Activated CD8-positive, alpha-beta memory T cell treated with anti-CD3 and anti-CD28 coated beads for 4 hours (primary cell): Measurements from ENCODE around the gene GNB1.
A peak's percentile ranks its signal among the peaks of the same experiment; 100 is the strongest.

ENCODE experiments used
- DNase-seq, 2 donors: peaks; one replicate each; pipeline ENCODE4 v3.0.0-alpha.2; 2020; ENCODE audit warnings: low read depth in 2 of 2

GNB1 gene

DNA sequence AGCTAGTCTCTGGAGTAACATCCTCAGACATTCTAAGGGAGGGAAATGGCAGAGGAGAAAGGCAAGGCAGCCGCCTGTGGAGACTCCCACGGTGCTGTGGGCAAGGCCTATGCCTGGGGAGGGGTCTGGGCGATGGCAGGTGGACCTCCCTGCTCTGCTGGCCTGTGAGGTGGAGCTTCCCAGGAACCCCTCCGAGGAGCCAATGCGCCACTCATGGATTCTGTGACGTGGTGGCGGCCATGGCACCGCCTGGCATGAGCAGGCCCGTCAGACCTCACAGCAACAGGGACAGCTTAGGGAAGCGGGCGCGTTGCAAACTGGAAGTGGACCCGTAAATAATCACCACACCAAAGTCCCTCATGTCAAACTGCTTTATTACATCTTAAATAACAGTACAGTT is 106.0 kb downstream of the GNB1 start:
- DNase-seq = no peak

DNA sequence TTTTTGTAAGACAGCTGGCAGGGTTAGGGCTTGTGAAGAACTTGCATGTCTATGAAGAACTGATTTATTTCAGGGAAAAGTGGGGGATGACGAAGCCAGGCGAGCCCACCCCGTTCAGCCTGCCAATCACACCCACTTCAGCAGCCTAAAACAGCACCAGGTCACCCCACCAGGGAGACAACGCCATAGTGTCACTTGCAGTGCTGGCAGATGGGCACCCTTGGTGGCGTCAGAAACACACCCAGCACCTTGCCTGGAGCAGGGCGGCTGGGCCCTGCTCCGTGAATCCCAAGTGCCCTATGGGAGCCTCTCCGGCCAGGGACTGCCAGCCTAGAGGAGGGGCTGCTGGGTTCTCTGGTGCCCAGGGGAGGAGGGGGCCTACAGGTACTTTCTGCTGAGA is 107.6 kb downstream of the GNB1 start:
- no peak for DNase-seq

DNA sequence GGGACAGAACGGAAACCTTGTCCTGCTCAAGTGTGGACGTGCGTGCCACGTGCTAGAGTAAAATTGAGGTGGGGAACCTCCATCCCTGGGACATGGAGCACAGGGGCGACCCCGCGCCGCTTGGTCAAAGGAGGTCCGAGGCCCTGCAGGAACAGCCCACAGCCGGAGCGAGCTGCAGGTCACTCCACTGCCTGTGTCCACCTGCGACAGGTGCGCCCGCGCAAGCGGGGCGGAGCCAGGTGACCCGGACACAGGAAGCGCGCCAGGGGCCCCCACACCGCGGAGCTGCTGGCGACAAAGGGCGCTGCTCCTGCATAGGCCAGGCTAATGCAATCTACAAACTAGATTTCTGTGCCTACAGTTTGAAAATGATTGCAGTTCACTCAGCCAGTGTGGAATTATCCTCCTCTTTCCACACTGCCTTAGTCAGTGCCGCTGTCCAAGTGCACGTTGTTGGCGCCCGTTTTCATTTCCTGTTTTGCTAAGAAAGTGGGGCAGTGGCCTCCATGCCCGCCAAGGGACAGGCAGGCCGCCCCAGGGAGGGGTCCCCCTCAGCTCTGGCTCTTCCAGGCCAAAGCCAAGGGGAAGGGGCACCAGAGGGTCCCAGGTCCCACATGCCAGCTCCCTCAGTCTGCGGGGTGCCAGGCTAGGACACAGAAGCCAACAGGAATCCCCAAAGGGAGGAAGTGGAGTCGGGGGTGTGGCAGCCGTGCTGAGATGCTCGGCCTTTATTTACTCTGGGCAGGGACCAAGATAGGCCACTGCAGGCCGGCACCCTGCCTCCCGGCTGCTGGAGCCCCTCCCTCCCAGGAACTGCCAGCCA is 108.3 kb downstream of the GNB1 start:
- no peak for DNase-seq

DNA sequence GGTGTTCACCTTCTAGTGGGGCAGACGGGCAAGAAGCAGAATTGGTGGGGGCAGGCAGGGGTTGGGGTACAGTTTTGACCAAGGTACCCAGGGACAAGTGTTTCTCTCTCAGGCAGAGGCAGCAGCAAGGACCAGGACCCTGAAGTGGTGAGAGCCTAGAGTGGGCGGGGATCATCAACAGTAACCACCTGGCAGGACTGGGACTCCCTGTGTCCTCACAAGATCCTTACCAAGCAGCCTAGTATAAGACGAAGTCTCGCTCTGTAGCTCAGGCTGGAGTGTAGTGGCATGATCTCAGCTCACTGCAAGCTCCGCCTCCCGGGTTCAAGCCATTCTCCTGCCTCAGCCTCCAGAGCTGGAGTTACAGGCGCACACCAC is 109.4 kb downstream of the GNB1 start:
- DNase-seq = no peak

DNA sequence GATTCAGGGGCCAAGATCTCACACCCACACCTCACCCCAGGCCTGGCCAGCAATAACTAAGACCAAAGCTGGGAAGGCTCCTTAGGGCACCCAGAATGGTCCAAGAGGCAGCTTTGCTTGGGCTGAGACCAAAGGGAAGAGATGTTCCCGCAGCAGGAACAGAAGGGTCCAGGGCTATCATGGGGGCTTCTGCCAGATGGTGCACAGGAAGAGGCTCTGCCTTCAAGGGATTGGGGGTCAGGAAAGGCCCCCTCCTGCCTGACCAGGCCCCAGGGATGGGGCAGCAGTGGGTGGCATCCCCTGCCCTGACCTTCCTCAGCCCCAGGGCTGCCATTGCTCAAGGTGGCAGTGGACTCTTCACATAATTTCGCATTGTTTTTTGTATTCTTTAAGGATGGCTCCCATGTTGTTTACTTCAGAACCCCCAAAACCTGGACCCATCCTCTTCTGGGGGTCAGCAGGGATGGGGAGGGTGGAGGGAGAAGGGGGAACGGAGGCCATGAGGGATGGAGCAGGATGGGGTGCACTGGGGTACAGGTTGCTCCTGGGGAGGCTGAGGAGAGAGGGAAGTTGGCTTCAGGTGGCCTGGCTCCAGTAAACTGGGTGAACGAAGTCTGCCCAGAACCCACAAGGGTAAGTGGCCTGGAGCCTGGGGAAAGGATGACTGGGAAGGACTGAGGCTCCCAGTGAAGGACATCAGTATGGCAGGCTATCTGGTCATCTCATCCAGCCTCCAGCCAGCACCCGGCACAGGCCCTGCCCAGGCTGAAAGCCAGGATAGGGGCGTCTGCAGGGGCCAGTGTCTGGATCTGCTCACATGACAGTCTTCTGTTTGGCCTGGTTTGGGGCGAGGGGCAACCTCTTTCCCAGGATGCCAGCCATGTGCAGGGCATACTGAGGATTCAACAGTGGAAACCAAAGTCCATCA is 110.0 kb downstream of the GNB1 start:
- DNase-seq = no peak

DNA sequence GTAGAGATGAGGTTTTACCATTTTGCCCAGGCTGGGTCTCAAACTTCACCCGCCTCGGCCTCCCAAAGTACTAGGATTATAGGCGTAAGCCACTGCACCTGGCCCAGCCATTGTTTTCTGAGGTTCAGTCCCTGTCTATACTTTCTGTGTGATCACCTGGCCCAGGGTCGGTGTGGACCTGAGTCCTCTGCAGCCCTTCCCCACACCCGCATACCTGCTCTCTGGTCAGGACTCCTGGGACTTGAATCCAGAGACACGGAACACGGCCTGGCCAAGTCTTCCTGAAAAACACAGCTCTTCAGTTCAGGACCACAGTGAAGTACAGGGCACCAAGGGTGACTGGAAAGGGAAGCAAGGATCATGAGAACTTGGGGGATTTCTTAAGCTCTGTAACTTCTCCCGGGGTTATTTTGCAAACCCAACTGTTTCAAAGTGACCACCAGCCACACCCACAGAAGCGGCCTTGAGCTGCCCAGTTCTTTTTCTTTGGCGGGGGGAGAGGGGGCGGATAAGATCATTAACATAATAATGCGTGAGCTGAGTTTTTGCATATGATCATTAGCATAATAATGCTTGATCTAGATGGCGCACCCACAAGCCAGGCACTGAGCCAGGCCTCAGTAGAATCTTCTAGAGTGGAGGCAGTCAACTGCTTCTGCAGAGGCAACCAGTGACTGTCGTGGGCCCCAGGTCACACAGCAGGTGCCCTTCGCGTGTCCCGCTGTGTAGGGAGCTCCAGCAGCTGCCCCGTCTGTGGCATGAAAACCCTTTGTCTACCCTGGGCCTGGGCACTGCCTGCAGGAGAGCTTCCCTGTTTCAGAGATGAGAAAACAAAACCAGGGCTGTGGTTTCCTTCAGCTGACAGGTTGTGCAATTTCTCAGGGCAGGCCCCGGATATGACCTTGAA is 110.9 kb downstream of the GNB1 start:
- peak in 1 of 2 donors; percentile 33 for DNase-seq

DNA sequence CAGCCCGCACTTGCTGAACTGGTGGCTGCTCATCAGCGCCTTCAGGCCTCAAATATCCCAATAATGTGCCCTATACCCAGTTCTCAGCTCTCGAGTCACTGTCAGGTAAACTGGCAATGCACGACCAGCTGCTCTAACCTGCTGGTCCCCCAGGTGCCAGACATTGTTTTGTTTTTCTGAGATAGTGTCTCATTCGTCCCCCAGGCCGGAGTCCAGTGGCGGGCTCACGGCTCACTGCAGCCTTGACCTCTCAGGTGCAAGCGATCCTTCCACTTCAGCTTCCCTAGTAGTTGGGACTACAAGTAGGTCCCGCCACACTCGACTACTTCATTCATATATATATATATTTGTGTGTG is 111.6 kb downstream of the GNB1 start:
- no peak for DNase-seq

DNA sequence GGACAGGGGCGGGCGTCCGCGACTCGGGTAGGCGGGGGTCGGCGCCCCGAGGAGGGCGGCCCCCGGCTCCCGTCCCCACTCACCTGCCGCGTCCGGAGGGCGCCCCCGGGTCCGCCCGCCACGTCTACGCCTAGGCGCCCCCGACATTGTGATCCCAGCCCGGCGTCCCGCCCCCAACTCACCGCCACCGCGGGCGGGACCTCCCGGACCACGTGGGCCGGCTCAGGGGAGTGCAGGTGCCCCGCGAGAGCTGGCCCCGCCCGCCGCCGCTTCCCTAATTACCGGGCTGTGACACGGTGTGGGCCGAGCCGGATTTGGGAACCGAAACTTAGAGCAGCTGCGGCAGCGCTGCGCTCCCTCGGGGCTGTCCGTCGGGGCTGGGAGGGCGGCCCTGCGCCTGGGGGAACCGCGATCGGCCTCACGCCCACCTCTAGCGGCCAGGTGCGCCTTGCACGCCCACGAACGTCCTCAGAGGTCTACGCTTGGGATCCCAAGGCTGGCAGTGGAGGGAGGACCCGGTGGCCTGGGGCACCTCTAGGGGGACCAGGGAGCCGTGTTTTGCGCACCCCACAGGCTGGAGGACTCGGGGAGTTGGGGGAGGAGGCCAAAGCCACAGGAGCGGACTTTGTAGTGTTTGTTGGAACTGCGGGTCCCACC is 112.1 kb downstream of the GNB1 start:
- DNase-seq = peak; percentile 66 to 67

DNA sequence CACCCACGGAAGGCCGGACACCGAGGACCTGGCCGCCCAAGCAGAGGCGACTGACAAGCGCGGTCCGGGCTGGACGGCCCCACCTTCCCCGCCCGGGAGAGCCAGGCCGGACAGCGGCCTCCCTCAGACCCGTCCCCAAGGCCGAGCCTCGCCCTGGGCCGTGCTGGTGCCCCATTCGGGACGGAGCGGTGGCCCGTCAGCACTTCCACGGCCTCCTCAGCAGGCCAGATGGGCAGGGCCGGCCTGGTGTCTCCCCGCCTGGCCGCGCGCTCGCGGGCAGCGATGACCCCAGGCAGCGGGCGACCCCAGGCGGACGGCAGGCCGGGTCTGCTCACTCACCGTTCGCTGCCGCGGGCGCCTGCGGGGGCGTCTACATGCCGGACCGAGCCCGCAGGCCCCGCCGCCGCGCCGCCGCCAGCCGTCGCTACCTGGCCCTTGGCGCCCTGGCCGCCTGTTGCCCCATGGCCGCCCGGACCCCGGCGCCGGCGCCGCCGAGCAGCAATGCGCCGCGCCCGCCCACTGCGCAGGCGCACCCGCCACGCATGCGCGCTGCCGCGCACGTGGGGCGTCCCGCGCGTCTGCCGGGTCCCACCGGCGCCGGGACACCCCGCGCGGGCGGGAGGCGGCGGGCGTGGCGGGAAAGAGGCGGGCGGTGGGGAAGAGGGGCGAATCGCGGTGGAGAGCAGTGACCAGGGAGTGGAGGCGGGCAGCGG is 112.8 kb downstream of the GNB1 start, which contains the start of gene NADK:
TSS of gene NADK (minus strand) at position 521 of the 713 bp plus-strand sequence. CDS start 13,064 bp downstream, outside the sequence.
- DNase-seq = peak; percentile 45 to 55

DNA sequence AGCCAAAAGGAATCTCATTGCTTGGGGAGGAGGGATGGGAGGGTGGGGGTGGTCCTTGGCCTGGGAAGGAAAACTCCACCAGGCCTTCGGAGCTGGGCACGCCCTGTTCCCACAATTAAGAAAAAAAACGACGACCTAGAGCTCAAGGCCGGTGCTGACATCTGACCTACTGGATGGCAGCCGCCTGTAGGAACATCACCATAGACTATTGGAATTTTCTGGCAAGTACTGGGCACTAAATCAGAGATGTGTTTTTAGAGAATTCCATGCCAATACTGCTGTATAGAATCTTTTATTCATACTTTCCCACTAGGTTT is 113.3 kb downstream of the GNB1 start:
- DNase-seq = no peak

DNA sequence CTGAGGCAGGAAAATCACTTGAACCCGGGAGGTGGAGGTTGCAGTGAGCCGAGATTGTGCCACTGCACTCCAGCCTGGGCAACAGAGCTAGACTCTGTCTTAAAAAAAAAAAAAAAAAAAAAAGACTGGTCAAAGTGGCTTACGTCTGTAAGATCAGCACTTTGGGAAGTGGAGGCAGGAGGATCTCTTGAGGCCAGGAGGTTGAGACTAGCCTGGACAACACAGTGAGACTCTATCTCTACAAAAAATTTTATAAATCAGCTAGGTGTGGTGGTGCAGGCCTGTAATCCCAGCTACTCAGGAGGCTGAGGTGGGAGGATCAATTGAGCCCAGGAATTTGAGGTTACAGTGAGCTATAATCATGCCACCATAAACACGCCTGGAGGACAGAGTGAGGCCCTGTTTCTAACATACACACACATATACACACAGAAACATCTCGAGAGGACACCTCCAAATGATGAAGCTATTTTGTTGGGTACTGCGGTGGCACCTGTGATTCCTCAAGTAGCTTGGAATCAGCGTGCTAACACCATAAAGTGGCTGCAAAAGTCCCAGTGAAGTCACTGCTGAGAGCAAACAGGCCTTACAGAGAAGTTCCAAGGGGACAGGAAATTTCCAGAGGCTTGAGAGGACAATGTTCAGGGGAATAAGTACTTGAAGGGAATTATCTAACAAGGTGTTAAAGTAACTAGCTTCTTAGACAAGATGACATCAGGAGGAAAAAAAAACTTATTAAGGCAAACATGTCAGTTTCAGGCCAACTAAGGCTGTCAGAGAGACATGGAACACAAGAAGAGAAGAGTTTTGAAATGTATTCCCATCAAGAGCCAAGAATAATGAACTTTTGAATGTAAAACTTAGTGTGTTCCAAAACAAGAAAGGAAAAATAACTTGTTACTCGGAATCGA is 114.0 kb downstream of the GNB1 start:
- no peak for DNase-seq

DNA sequence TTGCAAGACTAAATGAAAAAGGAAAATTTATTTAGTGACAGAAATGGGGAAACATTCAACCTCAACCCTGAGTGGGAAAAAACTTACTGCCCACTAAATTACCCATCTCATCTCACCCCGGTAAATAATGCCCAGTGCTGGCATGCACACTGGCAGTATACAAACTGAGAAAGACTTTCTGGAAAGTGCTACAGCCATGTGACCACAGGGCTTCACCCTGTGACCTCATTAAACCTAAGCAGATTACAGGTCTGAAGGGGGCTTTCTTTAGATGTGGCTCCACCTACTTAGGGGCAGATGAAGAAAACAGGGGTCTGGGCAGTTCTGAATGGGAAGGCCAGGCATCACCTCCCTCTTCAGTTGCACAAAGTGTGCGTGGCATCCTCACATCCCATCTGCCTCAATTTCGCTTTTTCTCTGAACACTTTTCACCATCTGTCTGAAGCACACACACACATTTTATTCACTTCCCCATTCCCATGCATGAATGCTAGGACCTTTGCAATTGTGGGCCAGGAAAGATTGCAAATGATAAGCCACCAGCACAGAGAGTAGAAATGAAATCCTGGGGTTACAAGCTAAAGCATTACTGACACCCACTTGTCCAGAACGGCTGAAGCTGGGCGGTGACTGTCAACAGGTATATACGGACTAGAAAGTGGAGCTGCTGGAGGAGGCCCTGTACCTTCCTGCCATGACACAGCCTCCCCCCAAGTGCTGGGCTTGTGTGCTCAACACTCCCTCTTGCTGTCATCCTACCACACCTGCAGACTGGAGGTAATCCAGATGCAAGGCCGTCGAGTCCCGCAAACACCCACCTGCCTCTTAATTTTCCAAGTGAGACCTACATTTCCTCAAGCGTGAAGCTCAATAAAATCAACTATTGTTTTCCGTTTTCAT is 115.3 kb downstream of the GNB1 start:
- DNase-seq = no peak

DNA sequence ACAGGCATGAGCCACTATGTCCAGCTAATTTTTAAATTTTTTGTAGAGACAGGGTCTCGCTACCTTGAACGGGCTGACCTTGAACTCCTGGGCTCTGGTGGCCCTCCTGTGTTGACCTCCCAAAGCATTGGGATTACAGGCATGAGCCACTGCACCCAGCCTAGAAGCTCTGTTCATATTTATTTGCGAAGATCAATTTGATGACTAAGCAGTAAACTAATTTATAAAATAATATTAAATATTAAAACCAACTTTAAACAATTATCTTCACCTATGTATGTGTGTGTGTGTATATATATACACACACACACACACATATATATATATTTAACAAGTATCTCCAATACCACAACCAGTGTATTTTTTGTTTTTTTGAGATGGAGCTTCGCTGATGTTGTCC is 117.0 kb downstream of the GNB1 start:
- DNase-seq = no peak

DNA sequence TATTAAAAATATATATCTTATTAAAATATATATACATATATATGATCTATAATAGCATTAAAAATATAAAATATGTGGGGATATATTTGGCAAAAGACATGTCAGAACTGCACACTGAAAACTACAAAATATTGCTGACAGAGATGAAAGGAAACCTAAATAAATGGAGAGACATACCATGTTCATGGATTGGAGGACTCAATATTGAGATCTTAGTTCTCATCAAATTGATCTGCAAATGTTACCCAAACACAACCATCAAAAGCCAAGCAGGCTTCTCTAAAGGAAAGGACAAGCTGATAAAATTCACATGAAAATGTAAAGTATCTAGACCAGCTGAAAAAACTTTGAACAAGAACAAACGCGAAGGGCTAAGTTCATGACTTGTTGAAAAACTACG is 119.8 kb downstream of the GNB1 start:
- DNase-seq = no peak

DNA sequence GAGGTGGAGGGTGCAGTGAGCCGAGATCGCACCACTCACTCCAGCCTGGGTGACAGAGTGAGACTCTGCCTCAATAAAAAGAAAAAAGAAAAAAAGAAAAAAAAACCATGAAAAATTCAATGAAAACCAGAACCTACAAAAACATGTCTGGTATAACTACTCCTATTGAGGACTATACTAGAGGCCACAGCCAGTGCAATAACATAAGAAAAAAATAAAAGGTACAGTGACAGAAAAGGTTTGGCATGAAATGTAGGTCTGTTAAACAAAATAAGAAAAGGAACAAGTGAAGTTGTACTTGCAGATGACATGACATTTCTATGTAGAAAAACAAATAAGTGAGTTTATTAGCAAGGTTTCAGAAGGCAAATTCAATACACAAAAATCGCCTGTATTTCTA is 120.8 kb downstream of the GNB1 start:
- no peak for DNase-seq

DNA sequence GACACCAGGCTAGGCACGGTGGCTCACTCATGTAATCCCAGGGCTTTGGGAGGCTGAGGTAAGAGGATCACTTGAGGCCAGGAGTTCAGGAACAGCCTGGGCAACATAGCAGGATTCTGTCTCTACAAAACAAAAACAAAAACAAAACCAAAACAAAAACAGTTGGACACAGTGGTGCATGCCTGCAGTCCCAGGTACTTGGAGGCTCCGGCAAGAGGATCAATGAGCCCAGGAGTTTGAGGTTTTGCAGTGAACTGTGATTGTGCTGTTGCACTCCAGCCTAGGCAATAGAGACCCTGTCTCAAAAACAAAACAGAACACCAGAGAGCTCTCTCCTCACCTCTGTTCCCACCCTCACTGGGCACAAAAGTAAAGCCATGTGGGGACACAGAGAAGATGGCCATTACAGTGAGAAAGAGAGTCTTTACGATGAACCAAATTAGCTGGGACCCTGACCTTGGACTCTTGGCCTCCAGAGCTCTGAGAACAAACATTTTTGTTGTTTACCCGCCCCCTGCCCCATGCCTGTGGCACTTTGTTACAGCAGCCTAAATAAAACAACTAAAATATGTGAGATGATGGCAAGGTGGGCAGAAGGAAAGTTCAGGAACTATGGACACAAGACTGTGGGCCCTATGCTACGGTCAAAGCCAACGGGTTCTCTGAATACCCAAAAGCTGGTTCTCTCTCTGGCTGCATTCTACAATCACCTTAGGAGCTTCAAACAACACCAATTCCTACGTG is 122.5 kb downstream of the GNB1 start:
- no peak for DNase-seq

DNA sequence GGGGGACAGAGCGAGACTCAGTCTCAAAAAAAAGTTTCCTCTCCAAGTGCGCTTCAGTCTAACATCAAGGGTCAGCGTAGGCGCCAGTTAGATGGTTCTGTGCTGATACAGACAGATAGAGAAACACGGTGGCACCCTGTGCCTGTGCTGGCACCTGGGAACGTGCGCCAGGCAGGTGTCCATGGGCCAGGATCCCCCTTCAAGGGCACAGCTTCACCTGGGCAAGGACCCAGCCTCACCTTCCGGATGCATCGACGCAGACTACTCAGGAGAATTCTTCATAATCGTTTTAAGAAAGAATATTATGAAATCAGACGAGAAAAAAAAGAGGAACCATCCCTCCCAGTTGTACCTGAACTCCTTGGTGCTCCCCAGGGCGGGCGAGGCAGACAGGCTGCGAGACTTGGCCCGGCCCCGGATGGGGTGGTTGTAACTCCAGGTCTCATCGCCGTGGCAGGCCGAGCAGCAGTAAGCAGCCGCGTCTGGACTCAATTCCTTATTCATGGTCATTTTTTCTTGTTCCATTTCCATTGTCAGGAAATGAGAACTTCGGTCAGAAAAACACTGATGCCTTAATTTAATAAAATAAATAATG is 125.9 kb downstream of the GNB1 start:
- DNase-seq = no peak
